ENCODE data around the gene AUTS2. TPM values are rescaled to one million over a fixed set of nuclear protein-coding genes. Genes with fewer than 3 reads are reported as not detected.

Gene AUTS2
- total RNA-seq, 6 experiments from 2014 or later: 10.4 to 32.0 (median 19.3) TPM

DNA sequence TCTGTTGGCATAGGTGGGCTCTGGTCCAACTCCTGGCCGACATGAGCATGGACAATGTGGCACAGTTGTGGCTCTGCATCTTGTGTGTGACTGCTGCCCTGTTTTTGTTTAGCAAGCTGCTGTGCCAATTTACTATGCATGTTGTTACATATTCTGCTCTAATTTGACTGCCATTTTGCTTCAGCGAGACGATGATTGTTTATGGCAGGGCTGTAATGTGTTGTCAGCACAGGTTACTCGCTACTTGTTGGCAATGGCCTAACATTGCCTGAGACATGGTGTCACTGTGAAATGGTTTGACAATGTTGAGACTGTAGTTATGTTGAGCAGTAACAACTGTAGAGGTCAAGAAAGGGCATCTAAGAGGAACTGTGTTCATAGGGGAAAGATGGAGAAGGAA is 659.6 kb downstream of the AUTS2 start:
- intact Hi-C loops (cut with DNase I): no loop called here

DNA sequence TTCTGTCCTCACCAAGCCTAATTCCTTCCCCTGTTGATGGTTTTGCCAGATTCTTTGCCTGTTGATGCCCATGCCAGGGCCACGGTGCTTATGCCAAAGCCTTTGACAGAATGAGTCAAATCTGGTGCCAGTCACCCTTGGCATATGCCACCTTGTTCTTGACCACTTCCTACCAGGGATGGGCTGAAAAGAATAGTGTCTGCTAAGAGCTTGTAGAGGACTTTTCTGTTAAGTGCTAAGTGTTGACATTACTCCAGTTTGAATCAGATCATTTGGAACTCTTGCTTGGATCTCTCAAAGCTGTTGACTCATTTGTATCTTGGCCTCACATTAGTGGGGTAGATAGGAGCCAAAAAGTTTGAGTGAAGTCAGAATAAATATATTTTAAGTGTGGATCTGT is 661.2 kb downstream of the AUTS2 start:
- intact Hi-C loops (cut with DNase I): no loop called here
- Histone ChIP-seq H3K4me1 (no peaks in the 10 kb centered on the region), H3K9me3 (no peaks in the 10 kb centered on the region), H3K27me3 (no peaks in the 10 kb centered on the region), H3K4me3 (no peak overlapping the region), H3K36me3 (no peaks in the 10 kb centered on the region), H3K27ac (no peak overlapping the region)
- DNase-seq (no peak), ATAC-seq (no peak)
- WGBS (ENCODE audit: insufficient coverage, low coverage, low lambda C conversion rate, missing lambda C conversion rate): 100% methylated on average over 1 of the region's 1 CpG
- TF ChIP-seq, protein P1, sequence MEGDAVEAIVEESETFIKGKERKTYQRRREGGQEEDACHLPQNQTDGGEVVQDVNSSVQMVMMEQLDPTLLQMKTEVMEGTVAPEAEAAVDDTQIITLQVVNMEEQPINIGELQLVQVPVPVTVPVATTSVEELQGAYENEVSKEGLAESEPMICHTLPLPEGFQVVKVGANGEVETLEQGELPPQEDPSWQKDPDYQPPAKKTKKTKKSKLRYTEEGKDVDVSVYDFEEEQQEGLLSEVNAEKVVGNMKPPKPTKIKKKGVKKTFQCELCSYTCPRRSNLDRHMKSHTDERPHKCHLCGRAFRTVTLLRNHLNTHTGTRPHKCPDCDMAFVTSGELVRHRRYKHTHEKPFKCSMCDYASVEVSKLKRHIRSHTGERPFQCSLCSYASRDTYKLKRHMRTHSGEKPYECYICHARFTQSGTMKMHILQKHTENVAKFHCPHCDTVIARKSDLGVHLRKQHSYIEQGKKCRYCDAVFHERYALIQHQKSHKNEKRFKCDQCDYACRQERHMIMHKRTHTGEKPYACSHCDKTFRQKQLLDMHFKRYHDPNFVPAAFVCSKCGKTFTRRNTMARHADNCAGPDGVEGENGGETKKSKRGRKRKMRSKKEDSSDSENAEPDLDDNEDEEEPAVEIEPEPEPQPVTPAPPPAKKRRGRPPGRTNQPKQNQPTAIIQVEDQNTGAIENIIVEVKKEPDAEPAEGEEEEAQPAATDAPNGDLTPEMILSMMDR (IDR thresholded peaks at IDR 0.05): no peak
- TF ChIP-seq POLR2A (IDR thresholded peaks at IDR 0.05): no peak

More for the DNA sequence above, 659.6 kb downstream of the AUTS2 start:
- Histone ChIP-seq H3K9me3 (no peaks in the 10 kb centered on the region), H3K36me3 (no peaks in the 10 kb centered on the region), H3K27ac (no peak overlapping the region), H3K4me1 (no peaks in the 10 kb centered on the region), H3K4me3 (no peak overlapping the region), H3K27me3 (no peaks in the 10 kb centered on the region)
- WGBS (ENCODE audit: insufficient coverage, low coverage, low lambda C conversion rate, missing lambda C conversion rate): 75% methylated on average over 2 of the region's 4 CpGs
- DNase-seq (no peak), ATAC-seq (no peak)
- no peak for TF ChIP-seq POLR2A (IDR thresholded peaks at IDR 0.05)
- TF ChIP-seq, protein P1 (IDR thresholded peaks at IDR 0.05): no peak

DNA sequence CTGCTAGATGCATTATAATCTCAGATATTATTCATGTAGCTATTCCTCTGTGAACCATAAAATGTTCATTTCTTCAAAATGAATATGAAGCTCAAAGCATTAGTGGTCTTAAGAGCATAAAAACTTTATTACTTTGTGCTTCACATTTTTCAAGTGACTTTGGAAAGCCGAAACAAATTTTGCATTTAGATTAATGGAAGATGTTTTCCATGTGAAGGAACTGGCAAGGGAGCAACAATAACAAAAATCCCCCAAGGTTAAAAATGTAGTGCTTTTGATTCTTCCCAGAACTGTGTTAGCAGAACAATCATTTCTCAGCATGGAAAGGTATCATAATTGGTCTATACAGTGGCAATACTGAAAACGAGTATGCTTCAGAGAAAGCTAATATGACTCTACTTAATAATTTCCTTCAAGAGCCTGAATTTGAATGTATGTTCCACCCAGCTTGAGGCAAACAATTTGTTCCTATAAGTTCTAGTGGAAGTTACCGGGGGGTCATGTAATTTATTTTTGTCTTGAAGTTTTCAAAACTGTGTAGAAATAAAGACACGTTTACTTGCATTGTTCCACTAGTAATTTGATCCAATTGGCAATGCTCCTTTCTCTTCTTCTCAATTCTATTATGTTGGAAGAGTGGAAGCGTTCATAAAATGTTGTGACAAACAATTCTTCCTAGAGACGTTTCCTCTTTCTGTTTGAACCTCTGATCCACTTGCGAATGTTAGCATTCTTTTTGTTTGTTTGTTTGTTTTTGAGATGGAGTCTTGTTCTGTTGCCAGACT is 665.4 kb downstream of the AUTS2 start:
- Histone ChIP-seq H3K36me3 (no peaks in the 10 kb centered on the region), H3K4me3 (no peak overlapping the region), H3K9me3 (no peaks in the 10 kb centered on the region), H3K4me1 (no peaks in the 10 kb centered on the region), H3K27me3 (no peaks in the 10 kb centered on the region), H3K27ac (no peak overlapping the region)
- no peak for ATAC-seq
- WGBS (ENCODE audit: insufficient coverage, low coverage, low lambda C conversion rate, missing lambda C conversion rate): 81% methylated on average over 7 of the region's 7 CpGs
- intact Hi-C loops (cut with DNase I): no loop called here
- no peak for DNase-seq
- TF ChIP-seq POLR2A (IDR thresholded peaks at IDR 0.05): no peak
- TF ChIP-seq, protein P1 (IDR thresholded peaks at IDR 0.05): no peak

DNA sequence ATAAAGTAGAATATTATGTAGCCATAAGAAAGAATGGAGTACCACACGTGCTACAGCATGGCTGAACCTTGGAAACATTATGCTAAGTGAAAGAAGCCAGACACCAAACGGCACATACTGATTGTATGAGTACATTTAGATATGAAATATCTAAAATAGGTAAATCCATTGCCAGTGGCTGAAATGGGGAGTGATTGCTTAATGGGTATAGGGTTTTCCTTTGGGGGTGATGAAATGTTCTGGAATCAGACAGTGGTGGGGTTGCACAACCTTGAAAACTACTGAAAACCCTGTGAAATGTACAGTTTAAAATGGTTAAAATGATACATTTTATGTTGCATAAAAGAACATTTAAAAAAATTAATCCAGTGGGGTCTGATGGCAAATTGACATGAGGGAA is 667.9 kb downstream of the AUTS2 start:
- WGBS (ENCODE audit: insufficient coverage, low coverage, low lambda C conversion rate, missing lambda C conversion rate): 70% methylated on average over 2 of the region's 2 CpGs
- intact Hi-C loops (cut with DNase I): no loop called here

More for the DNA sequence above, 667.9 kb downstream of the AUTS2 start:
- Histone ChIP-seq H3K4me1 (no peaks in the 10 kb centered on the region), H3K4me3 (no peak overlapping the region), H3K27ac (no peak overlapping the region), H3K27me3 (no peaks in the 10 kb centered on the region), H3K36me3 (no peaks in the 10 kb centered on the region), H3K9me3 (no peaks in the 10 kb centered on the region)
- DNase-seq (no peak), ATAC-seq (no peak)
- TF ChIP-seq POLR2A (IDR thresholded peaks at IDR 0.05): no peak
- TF ChIP-seq, protein P1 (IDR thresholded peaks at IDR 0.05): no peak
